ENCODE data around the gene ICAM5. TPM values are rescaled to one million over a fixed set of nuclear protein-coding genes. Genes with fewer than 3 reads are reported as not detected.
"Not testable (repeated sequence)": the region's sequence is repeated elsewhere in the genome, so short reads cannot be mapped to it uniquely, and the experiment has no call there.

ICAM5 gene
- total RNA-seq, 1 experiment from 2014 or later = 0.66 TPM

- peak; percentile 94 for DNase-seq (ENCODE audit: low read depth, low spot score)
- in situ Hi-C loops (cut with HindIII; ENCODE audit: low pct_unique_long_range_greater_than_20kb, low sequenced_read_pairs) = no loop called here
Measured at GRCh38 chr19:10332965-10333757, 43.4 kb downstream of the ICAM5 start, which contains the start of gene RAVER1. Gene RAVER1, minus strand, starts transcription at chr19:10333529. Its CDS starts 22 bp downstream, at chr19:10333507.

DNA sequence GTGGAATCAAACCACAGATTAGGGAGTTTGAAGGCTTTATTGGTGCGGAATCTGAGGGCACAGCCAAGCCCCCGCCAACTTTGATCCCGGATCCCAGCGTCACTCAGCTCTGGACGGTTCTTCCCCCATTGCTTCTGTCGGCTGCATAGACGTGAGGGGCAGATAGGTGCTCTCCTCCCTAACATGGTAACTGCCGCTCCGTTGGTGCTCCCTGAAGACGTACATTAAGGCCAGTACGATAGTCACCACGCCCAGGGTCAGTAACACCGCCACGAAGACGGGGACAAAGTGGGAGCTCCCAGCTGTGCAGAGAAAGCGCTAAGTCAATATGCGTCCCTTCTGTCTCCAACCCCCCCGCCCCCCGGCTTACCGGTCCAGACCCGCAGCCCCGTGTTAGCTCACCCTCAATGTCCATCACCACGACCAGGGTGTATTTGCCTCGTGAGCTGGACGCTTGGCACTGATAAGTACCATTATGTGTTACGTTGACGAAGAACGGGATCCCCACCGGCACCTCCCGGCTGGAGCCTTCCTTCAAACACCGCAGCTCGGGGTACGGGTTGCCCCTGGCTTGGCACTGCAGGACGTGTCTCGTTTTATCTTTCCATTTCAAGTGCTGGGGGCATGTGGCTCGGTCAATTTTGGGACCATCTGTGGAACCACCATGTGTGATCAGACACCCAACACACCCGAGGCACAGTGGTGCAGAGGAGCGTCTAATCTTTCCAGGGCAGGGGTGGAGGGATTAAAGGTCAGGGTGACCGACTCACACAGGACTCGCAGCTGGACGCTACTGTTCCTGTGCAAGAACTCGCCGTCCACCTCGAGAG, 44.2 kb downstream of the ICAM5 start:
- no peak for DNase-seq (ENCODE audit: low read depth, low spot score)
- in situ Hi-C loops (cut with HindIII; ENCODE audit: low pct_unique_long_range_greater_than_20kb, low sequenced_read_pairs) = no loop called here

DNA sequence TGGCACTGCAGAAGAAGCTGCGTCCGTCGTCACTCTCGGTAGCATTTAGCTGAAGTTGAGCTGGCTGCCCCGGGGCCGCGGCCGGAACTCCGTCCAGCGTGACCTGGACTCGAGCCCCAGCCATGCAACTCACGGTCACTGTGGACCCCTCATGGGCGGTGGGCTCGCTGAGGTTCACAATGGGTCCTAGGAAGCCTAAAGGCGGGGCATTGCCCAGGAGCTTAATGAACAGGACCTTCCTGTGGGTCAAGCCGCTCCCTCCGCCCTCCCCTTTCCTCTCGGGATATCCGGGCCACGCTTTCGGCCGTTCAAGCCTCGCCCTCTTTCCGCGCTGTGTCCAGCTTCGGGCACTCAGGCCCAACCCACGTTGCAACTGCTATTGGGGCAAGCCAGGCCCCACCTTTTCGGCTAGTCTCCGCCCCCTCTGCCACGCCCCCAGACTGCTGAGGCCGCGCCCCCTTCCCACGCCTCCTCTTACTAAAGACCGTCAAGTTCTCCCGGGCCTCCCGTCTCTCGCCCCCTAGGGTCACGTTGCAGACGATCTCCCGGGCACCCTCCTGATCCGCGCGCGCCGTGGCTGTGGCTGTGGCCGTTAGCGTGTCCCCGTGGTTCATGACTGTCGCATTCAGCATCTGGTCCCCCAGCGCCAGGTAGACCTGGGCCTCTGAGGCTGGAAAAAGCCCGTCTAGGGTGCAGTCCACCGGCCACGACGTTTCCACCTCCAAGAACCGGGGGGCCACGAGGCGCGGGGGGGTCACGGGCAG, 45.0 kb downstream of the ICAM5 start:
- in situ Hi-C loops (cut with HindIII; ENCODE audit: low pct_unique_long_range_greater_than_20kb, low sequenced_read_pairs) = no loop called here
- DNase-seq (ENCODE audit: low read depth, low spot score) = peak; percentile 94

DNA sequence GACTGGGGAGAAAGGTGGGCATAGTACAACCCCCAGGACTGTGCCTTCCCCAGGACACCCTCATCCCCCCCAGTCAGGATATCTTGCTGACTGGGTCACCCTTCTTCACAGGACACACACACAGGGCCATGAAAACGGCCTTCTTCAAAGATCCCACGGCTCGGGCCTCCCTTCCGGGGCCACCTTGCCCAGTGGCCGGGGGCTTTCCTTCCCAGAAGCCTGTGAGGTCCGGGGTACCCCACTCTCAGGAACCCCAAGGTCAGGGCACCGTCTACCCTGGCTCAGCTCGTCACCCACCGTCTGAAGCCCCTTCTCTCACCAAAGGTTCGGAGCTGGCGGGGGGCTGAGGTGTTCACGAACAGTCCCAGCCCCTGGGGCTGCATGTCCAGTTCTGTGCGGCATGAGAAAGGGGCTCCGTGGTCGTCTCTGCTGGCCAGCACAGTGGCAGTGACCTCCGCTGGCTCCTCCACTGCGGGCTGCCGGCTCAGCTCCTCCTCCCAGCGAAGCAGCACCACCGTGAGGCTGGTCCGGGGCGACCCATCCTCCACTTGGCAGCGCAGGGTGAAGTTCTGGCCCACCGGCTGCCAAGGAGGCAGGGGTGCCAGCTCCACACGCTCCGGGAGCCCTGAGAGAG, 45.7 kb downstream of the ICAM5 start:
- in situ Hi-C loops (cut with HindIII; ENCODE audit: low pct_unique_long_range_greater_than_20kb, low sequenced_read_pairs) = no loop called here
- DNase-seq (ENCODE audit: low read depth, low spot score) = no peak

- in situ Hi-C loops (cut with HindIII; ENCODE audit: low pct_unique_long_range_greater_than_20kb, low sequenced_read_pairs); DNase-seq (ENCODE audit: low read depth, low spot score): not testable (repeated sequence)
Measured at GRCh38 chr19:10336725-10337124, 47.0 kb downstream of the ICAM5 start.

- in situ Hi-C loops (cut with HindIII; ENCODE audit: low pct_unique_long_range_greater_than_20kb, low sequenced_read_pairs) = no loop called here
Measured at GRCh38 chr19:10338940-10339339, 49.2 kb downstream of the ICAM5 start.

DNA sequence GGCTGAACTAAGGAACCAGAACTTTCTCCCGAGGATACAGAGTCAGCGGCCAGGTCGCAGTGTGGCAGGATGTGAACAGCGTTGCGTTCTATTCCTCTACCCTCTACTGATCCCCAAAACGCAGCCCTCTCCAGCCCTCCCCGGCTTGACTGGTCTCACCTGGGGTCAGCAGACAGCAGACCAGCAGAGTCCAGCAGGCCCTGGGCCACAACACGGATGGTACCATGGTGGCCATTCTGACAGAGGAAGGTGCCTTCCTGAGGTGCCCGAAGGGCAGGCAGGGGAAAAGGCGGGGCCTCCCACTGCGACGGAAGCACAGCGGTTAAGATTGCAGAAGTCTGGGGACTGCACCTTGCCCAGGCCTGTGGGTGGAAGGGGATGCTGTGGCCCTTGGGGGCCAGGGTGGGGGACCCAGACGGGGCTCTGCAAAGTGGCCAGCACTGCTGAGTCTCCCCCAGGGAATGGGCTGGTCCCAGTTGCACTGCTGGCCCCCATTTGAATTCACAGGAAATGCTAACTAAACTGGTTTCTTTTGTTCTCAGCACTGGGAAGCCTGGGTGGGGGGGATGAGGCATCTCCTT, 49.7 kb downstream of the ICAM5 start, which contains the start of gene ICAM3:
ICAM3 (minus strand) TSS at position 245 of the 581 bp plus-strand sequence; CDS start at position 235, 10 bp downstream.
- DNase-seq (ENCODE audit: low read depth, low spot score) = no peak
- in situ Hi-C loops (cut with HindIII; ENCODE audit: low pct_unique_long_range_greater_than_20kb, low sequenced_read_pairs) = no loop called here

More at GRCh38 chr19:10338940-10339339, 49.2 kb downstream of the ICAM5 start:
- no peak for DNase-seq (ENCODE audit: low read depth, low spot score)

DNA sequence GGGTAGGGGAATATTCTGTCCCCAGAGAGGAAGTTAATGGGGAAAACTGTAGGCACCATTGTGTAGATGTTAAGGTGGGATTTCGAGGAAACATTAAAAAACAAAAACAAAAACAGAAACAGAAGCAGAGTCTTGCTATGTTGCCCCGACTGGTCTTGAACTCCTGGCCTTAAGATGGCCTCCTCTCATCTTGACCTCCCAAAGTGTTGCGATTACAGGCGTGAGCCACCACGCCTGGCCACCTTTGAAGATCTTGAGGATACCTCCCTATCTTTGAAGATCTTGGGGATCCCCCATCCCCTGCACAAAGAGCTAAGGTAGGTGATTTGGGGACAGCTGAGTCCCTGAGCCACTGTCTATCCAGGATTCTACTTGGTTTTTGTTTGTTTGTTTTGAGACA, 50.2 kb downstream of the ICAM5 start:
- in situ Hi-C loops (cut with HindIII; ENCODE audit: low pct_unique_long_range_greater_than_20kb, low sequenced_read_pairs) = no loop called here
- DNase-seq (ENCODE audit: low read depth, low spot score) = no peak

DNA sequence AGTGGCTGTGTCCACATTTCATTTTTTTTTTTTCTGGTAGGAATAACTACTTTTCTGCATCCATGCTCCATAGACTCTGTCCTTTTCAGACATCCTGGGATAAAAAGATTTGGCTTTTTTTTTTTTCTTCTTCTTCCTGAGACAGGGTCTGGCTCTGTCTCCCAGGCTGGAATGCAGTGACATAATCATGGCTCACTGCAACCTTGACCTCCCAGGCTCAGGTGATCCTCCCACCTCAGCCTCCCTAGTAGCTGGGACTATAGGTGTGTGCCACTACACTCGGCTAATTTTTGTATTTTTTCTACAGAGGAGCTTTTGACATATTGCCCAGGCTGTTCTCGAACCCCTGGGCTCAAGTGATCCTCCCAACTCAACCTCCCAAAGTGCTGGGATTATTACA, 53.7 kb downstream of the ICAM5 start:
- in situ Hi-C loops (cut with HindIII; ENCODE audit: low pct_unique_long_range_greater_than_20kb, low sequenced_read_pairs) = no loop called here
- DNase-seq (ENCODE audit: low read depth, low spot score) = no peak

GRCh38 chr19:10344780-10345179, 55.0 kb downstream of the ICAM5 start:
- DNase-seq (ENCODE audit: low read depth, low spot score) = no peak
- in situ Hi-C loops (cut with HindIII; ENCODE audit: low pct_unique_long_range_greater_than_20kb, low sequenced_read_pairs) = no loop called here

Small RNA genes lying within 50 kb of the gene (small RNA-seq; reads per million reads assigned to genes)
- gene AC011511.1 (0 reads per million in 2 experiments), gene AC011511.4 (0 reads per million in 2 experiments)

Other genes starting within 250 kb of the ICAM5 start
- gene SHFL, start 203.6 kb upstream of the ICAM5 start, total RNA-seq (2014; rRNA removed; shearing (Covaris generic)) = 22.8 and 24.3 TPM in 2 replicates
- 1.5 and 2.6 TPM in 2 replicates for gene ANGPTL6, start 187.3 kb upstream of the ICAM5 start, total RNA-seq (2014; rRNA removed; shearing (Covaris generic))
- gene PPAN, start 183.6 kb upstream of the ICAM5 start, total RNA-seq (2014; rRNA removed; shearing (Covaris generic)) = 34.0 and 42.4 TPM in 2 replicates
- 3.1 and 4.4 TPM in 2 replicates for gene P2RY11, start 178.3 kb upstream of the ICAM5 start, total RNA-seq (2014; rRNA removed; shearing (Covaris generic))
- 275 and 291 TPM in 2 replicates for gene EIF3G, start 170.1 kb upstream of the ICAM5 start, total RNA-seq (2014; rRNA removed; shearing (Covaris generic))
- gene DNMT1, start 95.0 kb upstream of the ICAM5 start, total RNA-seq (2014; rRNA removed; shearing (Covaris generic)) = 34.1 and 42.1 TPM in 2 replicates
- gene S1PR2, start 58.6 kb upstream of the ICAM5 start, total RNA-seq (2014; rRNA removed; shearing (Covaris generic)) = 4.7 and 4.9 TPM in 2 replicates
- 66.9 and 68.1 TPM in 2 replicates for gene MRPL4, start 37.7 kb upstream of the ICAM5 start, total RNA-seq (2014; rRNA removed; shearing (Covaris generic))
- gene ICAM1, start 18.8 kb upstream of the ICAM5 start, total RNA-seq (2014; rRNA removed; shearing (Covaris generic)) = 45.0 and 46.2 TPM in 2 replicates
- gene ICAM4, start 3.0 kb upstream of the ICAM5 start, total RNA-seq (2014; rRNA removed; shearing (Covaris generic)) = 0.08 TPM in 1 of 2 replicates, not detected in the other
- gene ZGLP1, start 19.9 kb downstream of the ICAM5 start, total RNA-seq (2014; rRNA removed; shearing (Covaris generic)) = 0.08 and 0.69 TPM in 2 replicates
- 19.5 and 23.1 TPM in 2 replicates for gene FDX2, start 26.1 kb downstream of the ICAM5 start, total RNA-seq (2014; rRNA removed; shearing (Covaris generic))
- 7.3 and 8.1 TPM in 2 replicates for gene RAVER1, start 43.6 kb downstream of the ICAM5 start, total RNA-seq (2014; rRNA removed; shearing (Covaris generic))
- 6.1 and 7.6 TPM in 2 replicates for gene ICAM3, start 49.7 kb downstream of the ICAM5 start, total RNA-seq (2014; rRNA removed; shearing (Covaris generic))
- gene TYK2, start 90.6 kb downstream of the ICAM5 start, total RNA-seq (2014; rRNA removed; shearing (Covaris generic)) = 26.5 and 31.6 TPM in 2 replicates
- gene CDC37, start 113.6 kb downstream of the ICAM5 start, total RNA-seq (2014; rRNA removed; shearing (Covaris generic)) = 225 and 232 TPM in 2 replicates
- 1.5 and 2.5 TPM in 2 replicates for gene PDE4A, start 130.6 kb downstream of the ICAM5 start, total RNA-seq (2014; rRNA removed; shearing (Covaris generic))
- gene KEAP1, start 213.4 kb downstream of the ICAM5 start, total RNA-seq (2014; rRNA removed; shearing (Covaris generic)) = 21.8 and 23.4 TPM in 2 replicates
- 2.6 and 3.2 TPM in 2 replicates for gene S1PR5, start 227.5 kb downstream of the ICAM5 start, total RNA-seq (2014; rRNA removed; shearing (Covaris generic))

Data from SK-MEL-5 (cell line).